IPS DF 19.7 (cell line): ENCODE results near the gene LRRC8A.
A peak's percentile ranks its signal among the peaks of the same experiment; 100 is the strongest.
"Not testable (repeated sequence)": the region's sequence is repeated elsewhere in the genome, so short reads cannot be mapped to it uniquely, and the experiment has no call there.

Experiments
- DNase-seq: peaks from one replicate; pipeline ENCODE4 v3.0.0-alpha.2; 2013; ENCODE audit warnings: low read depth, low spot score

The LRRC8A gene

DNA sequence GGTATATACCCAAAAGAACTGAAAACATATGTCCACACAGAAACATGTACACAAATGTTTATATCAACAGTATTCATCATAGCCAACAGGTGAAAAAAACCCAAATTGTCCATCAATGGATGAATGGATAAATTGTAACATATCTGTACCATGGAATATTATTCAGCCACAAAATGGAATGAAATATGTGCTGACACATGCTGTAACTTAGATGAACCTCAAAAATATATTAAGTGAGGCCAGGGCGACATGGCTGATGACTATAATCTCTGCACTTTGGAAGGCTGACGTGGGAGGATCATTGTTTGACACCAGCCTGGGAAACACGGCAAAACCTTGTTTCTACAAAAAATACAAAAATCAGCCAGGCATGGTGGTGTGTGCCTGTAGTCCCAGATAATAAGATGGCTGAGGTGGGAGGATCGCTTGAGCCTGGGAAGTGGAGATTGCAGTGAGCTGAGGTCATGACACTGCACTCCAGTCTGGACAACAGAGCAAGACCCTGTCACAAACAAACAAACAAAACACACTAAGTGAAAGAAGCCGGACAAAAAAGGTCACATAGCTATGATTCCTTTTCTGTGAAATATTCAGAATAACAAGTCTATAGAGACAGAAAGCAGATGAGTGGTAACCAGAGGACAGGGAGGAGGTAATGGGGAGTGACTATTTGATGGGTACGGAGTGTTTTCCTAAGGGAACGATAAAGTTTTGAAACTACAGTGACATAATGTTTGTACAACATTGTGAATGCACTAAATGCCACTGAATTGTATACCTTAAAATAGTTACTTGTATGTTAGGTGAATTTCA lies 11.6 kb upstream of the LRRC8A start:
- DNase-seq = no peak

DNA sequence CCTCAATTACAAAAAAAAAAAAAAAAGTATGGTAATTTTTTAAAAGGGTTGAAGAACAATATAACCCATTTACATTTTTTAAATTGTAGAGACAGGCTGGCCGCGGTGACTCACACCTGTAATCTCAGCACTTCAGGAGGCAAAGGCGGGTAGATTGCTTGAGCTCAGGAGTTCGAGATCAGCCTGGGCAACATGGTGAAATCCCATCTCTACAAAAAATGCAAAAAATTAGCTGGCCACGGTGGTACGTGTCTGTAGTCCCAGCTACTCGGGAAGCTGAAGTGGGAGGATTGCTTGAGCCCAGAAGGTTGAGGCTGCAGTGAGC lies 11.0 kb upstream of the LRRC8A start:
- not testable (repeated sequence) for DNase-seq

DNA sequence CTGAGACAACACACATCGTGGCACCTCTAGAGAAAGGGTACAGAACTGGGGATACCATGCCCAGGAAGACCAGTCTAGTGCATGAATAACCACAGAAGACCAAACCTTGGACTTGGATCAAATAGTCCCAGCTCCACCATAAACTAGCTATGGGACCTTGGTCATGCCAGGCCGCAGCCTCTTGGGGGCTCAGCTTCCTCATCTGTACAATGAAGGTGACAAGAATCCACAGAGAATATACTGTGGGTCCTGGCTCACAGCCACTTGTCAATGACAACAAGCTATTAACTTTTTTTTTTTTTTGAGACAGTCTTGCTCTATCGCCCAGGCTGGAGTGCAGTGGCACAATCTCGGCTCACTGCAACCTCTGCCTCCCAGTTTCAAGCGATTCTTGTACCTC lies 4.1 kb upstream of the LRRC8A start:
- no peak for DNase-seq

DNA sequence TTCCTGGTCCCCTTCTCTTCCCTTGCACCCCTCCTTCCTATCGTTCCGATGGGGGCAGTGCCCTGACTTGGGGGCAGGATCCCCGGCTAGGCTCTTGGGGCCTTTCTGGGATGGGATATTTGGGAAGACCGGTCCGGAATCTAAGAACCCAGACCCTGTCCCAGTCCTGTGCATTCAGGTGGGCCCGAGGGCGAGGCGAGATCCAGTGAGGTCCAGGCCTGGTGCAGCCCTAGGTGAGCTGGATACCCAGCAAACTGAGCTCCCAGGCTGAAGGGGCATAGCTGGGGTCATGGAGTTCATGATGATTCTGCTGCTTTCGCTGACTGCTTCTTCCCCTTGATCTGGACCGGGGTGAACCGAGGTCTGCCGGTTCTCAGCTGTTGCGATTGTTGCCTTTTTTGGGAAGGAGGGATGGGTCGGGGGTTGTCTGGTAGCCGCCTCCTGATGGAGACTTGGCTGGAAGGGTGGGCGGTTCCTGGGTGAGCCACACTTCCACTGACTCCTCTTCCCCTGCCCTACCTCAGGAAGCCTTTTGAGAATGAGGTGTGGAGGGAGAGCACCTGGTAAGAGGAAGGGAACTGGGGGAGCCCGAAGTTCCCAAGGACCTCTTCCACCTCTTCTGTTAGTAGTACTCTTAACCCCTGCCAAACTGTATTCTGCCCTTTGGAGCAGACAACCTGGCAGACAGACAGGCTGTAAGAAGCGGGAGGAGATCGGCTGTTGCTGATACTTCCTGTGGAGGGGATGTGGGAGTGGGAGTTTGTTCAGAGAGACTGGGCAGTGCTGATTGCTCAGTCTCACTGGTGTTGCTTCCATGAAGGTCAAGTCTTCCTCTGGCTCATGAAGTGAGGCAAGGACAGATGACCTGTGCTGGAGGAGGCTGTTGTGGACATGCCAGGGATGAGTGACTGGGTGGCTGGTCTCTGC lies 1.0 kb downstream of the LRRC8A start:
- DNase-seq = no peak

DNA sequence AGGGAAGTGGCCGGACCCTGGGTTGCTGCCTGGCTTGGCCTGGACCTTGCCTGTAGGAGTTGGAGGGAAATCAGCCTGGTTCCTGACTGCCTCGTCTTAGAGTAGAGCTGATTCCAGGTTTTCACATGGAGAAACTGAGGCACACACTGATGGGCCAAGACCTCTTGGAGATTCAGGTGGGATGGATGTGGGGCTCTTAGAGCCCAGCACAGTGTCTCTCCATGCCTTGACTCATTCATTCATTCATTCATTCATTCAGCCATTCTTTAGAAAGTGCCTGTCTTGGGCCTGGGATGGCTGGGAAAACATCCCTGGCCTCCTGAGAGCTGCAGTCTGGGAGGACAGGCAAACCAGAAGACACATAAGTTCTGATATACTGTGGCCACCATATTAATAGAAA lies 2.2 kb downstream of the LRRC8A start:
- DNase-seq = no peak

DNA sequence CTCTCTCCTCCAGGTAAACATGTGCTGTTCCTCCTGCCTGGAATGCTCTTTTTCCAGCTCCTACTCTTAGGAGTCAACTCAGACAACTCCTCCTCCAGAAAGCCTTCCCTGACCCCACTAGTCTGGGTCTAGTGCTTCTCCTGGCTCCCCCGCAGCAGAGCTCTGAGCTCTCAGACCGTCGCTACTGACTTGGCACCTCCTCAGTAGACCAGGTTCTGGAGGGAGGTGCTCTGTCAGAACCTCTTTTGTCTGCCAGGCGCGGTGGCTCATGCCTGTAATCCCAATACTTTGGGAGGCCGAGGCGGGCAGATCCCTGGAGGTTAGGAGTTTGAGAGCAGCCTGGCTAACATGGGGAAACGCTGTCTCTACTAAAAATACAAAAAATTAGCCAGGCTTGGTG lies 3.4 kb downstream of the LRRC8A start:
- no peak for DNase-seq

DNA sequence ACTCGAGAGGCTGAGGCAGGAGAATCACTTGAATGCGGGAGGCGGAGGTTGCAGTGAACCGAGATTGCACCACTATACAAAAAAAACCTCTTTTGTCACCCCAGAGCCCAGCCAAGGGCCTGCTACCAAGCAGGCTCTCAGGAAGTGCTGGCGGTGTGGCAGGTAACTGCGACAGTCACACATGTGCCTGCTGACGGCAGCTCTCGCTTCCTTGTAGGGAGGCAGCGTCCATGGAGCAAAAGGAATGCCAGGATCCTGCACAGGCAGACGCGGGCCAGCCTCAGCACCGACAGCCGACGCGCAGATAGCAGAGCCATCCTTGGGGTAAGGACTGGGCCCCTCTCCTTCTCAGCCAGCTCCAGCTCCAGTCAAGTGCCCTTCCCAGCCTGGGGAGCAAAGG lies 3.9 kb downstream of the LRRC8A start:
- DNase-seq = no peak

DNA sequence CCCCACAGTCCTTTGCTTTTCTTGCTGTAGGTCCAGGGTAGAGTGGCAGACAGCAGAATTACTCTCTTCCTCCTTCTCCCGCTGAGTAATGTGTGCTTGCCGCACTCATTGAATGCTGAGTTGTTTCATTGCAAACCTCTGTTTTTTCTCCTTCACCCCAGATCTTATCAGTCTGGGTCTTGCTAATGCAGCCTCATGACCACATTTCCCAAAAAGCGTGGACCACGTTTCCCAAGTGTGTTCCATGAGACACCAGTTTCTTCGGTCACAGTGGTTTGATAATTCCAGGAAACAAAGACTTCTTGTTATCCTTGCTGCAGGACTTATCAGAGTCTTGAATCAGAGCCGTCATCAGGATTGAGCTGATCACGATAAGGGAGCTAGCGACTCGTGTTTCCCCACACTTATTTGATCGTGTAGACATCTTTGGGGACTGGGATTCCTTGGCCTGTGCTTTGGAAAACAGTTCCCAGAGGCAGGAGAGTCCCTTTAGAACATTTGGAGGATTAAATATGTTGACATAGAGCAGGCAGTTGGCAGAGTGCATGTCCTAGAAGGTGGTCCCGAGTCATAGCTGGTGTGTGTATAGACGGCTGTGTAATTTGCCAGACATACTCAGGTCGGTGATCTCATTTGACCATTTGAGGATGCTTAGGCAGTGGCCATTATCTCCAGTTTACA lies 4.4 kb downstream of the LRRC8A start:
- DNase-seq = no peak

DNA sequence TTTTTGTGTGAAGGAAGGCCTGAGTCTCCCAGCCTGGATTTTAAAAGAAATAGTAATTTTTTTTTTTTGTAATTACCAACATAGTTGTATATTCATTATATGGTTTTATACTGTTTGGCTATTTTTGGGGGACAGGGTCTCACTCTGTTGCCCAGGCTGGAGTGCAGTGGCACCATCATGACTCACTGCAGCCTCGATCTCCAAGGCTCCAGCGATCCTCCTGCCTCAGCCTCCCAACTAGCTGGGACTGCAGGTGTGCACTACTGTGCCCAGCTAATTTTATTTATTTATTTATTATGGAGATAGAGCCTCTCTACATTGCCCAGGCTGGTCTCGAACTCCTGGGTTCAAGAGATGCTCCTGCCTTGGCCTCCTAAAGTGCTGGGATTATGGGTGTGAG lies 5.1 kb downstream of the LRRC8A start:
- DNase-seq = no peak

DNA sequence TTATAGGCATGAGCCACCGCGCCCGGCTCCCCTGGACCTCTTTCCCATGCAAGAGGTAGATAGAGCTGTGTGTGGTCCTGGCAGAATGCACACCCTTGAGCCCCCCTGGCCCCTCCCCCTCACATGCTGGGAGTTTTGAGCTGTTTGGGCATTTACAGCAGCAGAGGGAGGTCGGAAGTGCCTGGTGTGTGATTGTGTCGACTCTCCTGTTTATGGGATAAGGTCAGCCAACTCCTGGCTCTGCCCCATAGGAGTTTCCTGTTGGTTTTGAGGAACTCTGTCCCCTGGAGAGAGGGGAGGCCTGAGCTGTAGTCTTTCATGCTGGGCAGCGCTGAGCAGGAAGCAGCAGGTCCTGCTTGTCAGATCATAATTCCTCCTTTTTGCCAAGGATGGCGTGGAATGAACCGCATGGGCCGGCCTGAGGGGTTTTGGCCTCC lies 6.0 kb downstream of the LRRC8A start:
- peak; percentile 93 for DNase-seq

DNA sequence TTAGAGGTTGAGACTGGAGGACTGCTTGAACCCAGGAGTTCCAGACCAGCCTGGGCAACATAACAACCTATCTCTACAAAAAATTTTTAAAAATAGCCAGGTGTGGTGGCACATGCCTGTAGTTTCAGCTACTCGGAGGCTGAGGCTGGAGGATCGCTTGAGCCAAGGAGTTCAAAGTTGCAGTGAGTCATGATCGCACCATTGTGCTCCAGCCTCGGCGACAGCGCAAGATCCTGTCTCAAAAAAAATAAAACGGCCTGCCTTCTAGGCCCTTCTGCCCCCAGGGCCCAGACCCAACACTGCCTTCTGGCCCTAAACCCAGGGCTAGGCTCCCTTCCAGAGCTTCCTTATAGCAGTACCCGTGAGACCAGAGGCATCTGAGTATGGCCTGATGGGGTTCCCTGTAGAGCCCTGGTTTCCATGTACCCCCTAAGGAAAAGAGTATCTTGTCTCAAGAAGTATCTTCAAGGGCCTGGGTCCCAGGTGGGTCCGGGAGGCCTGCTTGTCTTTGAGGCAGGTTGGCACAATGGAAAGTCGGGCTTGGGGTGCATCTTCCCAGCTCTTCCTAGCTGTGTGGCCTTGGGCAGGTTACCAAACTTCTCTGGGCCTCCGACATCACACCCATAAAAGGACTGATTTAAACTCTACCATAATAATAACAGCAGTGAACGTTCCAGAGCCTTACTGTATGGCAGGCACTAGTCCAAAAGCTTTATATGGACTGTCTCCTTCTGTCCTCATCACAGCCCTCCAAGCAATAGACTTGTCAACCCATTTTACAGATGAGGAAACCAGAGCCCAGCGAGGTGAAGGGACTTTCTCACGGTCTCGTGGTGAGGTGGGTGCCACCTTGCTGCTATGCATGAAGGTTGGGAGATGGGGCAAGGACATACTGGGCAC lies 9.6 kb downstream of the LRRC8A start:
- no peak for DNase-seq

DNA sequence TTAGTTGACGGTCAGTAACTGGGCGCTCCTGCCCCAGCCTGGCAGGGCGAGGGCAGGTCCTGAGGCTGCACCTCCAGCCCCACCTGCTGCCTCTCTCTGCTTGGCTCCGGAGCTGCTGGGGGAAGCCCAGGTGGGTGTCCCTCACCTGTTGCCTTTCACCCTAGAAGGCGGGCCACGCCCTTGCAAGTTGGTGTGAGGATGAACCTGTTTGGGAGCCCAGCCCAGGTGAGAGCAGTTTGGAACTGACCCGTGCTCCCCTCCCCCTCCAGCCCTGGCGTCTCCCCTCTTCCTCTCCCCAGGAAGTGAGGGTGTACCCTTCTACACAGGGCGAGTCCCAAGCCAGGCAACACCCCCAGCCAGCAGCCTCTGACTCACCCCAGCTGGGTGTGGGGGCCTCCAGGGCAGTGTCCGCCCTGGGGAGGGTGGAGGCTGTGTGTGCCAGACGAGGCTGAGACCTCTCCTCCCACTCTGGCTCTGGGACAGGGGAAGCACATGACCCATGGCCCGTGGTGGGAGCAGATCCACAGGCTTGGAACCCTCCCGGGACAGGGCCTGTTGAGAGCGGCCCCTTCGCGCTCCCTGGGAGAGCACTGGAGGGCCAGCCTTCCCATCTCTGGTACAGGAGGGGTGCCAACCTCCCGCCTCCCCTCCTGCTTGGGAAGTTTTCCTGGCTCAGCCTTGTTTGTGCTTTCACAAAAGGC lies 10.4 kb downstream of the LRRC8A start:
- no peak for DNase-seq

DNA sequence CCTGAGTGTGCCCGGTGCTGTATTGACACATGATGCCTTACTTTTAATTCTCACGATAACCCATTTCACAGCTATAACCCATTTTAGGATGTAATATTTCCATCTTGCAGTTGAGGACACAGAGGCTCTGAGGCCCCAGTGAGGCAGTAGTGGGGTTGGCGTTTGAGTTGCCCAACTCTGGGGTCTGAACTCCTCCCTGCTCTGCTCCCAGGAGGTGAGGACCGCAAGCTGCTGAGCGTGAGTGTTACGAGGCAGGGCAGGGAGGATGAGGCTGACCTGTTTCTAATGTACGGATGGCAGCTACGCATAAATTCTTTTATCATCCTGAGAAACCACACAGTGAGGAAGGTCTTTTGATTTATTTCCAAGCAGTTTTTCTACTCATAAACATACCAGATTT lies 11.4 kb downstream of the LRRC8A start:
- DNase-seq = no peak

DNA sequence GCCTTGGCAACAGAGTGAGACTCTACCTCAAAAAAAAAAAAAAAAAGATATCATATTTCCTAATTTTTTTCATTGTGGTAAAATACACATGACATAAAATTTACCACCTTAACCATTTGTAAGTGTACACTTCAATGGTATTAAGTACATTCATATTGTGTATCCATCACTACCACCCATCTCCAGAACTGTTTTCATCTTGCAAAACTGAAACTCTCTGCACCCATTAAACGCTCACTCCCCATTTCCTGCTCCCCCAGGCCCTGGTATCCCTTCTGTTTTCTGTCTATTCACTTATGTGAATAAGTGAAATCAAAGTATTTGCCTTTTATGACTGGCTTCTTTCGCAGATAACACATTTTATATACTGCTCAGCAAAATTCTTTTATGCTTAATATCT lies 12.8 kb downstream of the LRRC8A start:
- no peak for DNase-seq

DNA sequence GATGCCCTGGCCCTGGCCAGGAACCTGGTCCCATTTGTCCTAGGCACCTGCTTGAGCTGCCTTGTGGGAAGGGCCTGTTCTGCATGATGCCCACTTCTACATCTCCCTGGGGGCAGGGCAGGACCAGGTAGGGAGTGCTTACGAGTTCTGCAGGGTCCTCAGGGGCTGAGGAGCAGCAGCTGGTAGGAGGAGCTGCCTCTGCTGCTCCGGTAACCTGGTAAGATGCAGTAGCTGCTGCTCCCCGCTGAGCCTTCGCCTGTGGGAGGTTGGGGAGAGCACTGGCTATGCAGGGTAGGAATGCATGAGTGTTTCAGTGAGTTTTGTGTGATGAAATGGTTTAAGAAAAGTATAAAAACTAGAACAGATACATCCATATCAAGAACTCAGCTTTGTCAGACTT lies 13.6 kb downstream of the LRRC8A start:
- no peak for DNase-seq

DNA sequence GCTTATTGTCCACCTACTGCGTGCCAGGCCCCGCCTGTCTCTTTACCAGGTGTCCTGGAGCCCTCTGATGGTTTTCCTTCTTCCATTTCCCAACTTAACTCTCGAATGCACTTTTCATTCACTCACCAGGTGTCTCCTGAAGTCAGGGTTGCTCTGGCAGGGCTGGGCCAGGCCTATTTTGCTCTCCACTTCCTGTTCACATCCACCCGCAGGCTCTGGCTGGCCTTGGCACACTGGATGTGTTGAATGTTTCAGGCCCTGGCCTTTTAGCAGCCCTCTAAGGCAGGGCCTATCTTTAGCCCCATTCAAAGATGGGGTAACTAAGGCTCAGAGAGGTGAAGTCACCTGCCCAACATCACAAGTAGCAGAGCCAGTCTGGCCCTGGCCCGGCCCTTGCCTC lies 16.4 kb downstream of the LRRC8A start:
- no peak for DNase-seq

DNA sequence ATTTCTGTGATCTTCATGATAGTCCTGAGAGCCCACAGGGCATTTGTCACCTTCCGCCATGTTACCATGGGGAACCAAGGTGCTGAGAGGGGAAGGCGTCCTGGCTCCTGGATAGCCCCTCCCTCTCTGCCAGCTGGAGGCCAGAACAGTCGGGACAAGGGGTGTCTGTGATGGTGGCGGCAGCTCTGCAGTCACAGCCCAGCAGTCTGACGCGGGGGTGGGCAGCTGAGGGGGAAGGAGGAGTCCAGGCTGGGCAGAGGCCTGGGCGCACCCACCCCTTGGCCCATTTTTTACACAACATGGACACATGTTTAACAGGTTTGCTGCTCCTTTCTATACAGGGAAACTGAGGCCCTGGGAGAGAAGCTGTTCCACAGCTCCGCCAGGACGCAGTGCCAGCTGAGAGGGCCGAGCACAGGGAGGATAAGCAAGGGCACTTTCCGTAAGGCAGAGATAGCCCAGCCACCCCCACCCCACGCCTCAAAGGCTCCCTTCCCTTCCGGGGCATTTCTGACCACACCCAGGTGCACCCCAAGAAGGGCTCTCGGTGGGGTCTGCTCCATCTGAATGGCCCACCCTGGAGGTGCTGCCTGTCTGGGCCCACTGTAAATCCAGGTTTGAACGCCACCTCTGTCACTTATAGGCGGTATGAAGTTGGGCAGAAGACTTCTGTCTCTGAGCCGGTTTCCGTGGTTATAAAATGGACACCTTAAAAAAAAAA lies 17.1 kb downstream of the LRRC8A start:
- DNase-seq = no peak

DNA sequence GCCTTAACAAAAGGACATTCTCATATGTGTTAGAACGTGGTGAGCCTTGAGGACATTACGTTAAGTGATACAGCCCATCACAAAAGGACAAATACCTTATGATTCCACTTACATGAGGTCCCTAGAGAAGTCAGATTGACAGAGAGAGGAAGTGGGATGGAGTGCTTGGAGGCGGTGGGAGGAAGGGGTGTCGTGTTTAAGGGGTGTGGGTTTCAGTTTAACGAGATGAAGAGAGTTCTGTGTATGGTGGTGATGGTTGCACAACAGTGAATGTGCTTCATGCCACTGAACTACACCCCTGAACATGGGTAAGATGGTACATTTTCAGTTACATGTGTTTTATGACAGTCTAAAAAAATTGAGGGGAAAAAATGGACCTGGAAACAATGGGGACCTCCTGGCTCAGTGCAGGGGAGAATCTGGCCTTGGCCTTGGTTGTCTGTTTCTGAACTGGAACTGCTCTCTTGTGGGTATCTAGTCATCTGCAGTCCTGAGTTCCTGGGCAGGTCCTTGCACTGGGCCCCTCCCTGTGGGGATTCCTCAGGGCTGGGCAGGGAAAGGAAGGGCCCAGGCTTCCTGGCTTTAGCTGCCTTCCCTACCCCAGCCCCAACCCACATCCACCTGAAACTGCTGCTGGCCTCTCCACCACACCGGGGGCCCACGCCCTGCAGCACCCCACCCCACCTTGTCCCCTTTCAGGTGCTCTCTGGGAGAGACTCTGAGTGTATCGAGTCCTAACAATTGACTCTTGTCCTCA lies 17.8 kb downstream of the LRRC8A start:
- DNase-seq = no peak

DNA sequence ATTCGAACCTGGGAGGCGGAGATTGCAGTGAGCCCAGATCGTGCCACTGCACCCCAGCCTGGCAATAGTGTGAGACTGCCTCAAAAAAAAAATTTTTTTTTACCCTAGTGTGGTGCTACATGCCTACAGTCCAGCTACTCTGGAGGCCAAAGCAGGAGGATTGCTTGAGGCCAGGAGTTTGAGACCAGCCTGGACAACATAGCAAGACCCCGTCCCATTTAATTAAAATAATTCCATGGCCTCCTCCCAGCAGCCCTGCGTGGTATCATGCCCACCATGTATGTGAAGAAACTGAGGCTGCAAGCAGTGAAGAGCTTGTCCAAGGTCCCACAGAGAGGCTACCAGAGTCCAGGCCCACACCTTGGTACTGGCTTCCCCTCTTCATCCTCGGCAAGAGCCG lies 19.4 kb downstream of the LRRC8A start:
- DNase-seq = no peak
